ENCODE results near the gene ALOX12.

ALOX12 gene

GRCh38 chr17:7038025-7038862, 42.4 kb downstream of the ALOX12 start:
- TF ChIP-seq TAF1 (IDR thresholded peaks at IDR 0.05; ENCODE audit: low read depth) (no peak), ZBTB7A (IDR thresholded peaks at IDR 0.05; ENCODE audit: low read depth) (no peak), FOXM1 (IDR thresholded peaks at IDR 0.05; ENCODE audit: borderline replicate concordance, low read depth) (no peak), CEBPB (IDR thresholded peaks at IDR 0.05) (no peak), TCF12 (IDR thresholded peaks at IDR 0.05; ENCODE audit: low read depth) (no peak), EGR1 (IDR thresholded peaks at IDR 0.05) (no peak), EP300 (IDR thresholded peaks at IDR 0.05; ENCODE audit: borderline replicate concordance) (no peak), NFIC (IDR thresholded peaks at IDR 0.05) (no peak), REST (IDR thresholded peaks at IDR 0.05; ENCODE audit: low read depth) (no peak), CREB1 (IDR thresholded peaks at IDR 0.05; ENCODE audit: low read depth) (no peak), RAD21 (IDR thresholded peaks at IDR 0.05; ENCODE audit: low read depth) (no peak), TEAD4 (IDR thresholded peaks at IDR 0.05) (no peak), MAX (IDR thresholded peaks at IDR 0.05) (no peak), YY1 (IDR thresholded peaks at IDR 0.05; ENCODE audit: low read depth) (no peak), USF1 (IDR thresholded peaks at IDR 0.05) (no peak)

- TF ChIP-seq NFIC (IDR thresholded peaks at IDR 0.05) (no peak), TAF1 (IDR thresholded peaks at IDR 0.05; ENCODE audit: low read depth) (no peak), REST (IDR thresholded peaks at IDR 0.05; ENCODE audit: low read depth) (no peak), EGR1 (IDR thresholded peaks at IDR 0.05) (no peak), CEBPB (IDR thresholded peaks at IDR 0.05) (no peak), EP300 (IDR thresholded peaks at IDR 0.05; ENCODE audit: borderline replicate concordance) (no peak), ZBTB7A (IDR thresholded peaks at IDR 0.05; ENCODE audit: low read depth) (no peak), RAD21 (IDR thresholded peaks at IDR 0.05; ENCODE audit: low read depth) (no peak), USF1 (IDR thresholded peaks at IDR 0.05) (no peak), MAX (IDR thresholded peaks at IDR 0.05) (no peak), TCF12 (IDR thresholded peaks at IDR 0.05; ENCODE audit: low read depth) (no peak), YY1 (IDR thresholded peaks at IDR 0.05; ENCODE audit: low read depth) (no peak), FOXM1 (IDR thresholded peaks at IDR 0.05; ENCODE audit: borderline replicate concordance, low read depth) (no peak), TEAD4 (IDR thresholded peaks at IDR 0.05) (no peak), CREB1 (IDR thresholded peaks at IDR 0.05; ENCODE audit: low read depth) (no peak)
These were observed 44.0 kb downstream of the ALOX12 start for GRCh38 chr17:7039832-7040231.

- no peak for TF ChIP-seq TCF12 (IDR thresholded peaks at IDR 0.05; ENCODE audit: low read depth)
- no peak for TF ChIP-seq TAF1 (IDR thresholded peaks at IDR 0.05; ENCODE audit: low read depth)
- TF ChIP-seq USF1 (IDR thresholded peaks at IDR 0.05), result no peak
- TF ChIP-seq ZBTB7A (IDR thresholded peaks at IDR 0.05; ENCODE audit: low read depth), result no peak
- TF ChIP-seq EP300 (IDR thresholded peaks at IDR 0.05; ENCODE audit: borderline replicate concordance), result no peak
- TF ChIP-seq CREB1 (IDR thresholded peaks at IDR 0.05; ENCODE audit: low read depth), result no peak
- no peak for TF ChIP-seq CEBPB (IDR thresholded peaks at IDR 0.05)
- no peak for TF ChIP-seq RAD21 (IDR thresholded peaks at IDR 0.05; ENCODE audit: low read depth)
- no peak for TF ChIP-seq YY1 (IDR thresholded peaks at IDR 0.05; ENCODE audit: low read depth)
- TF ChIP-seq EGR1 (IDR thresholded peaks at IDR 0.05), result no peak
- no peak for TF ChIP-seq TEAD4 (IDR thresholded peaks at IDR 0.05)
- no peak for TF ChIP-seq REST (IDR thresholded peaks at IDR 0.05; ENCODE audit: low read depth)
- no peak for TF ChIP-seq MAX (IDR thresholded peaks at IDR 0.05)
- no peak for TF ChIP-seq FOXM1 (IDR thresholded peaks at IDR 0.05; ENCODE audit: borderline replicate concordance, low read depth)
- no peak for TF ChIP-seq NFIC (IDR thresholded peaks at IDR 0.05)
These were observed 46.0 kb downstream of the ALOX12 start for GRCh38 chr17:7041607-7042500.
